ENCODE data around the gene TTLL12.
"Not testable (repeated sequence)": the region's sequence is repeated elsewhere in the genome, so short reads cannot be mapped to it uniquely, and the experiment has no call there.

TTLL12 gene

DNA sequence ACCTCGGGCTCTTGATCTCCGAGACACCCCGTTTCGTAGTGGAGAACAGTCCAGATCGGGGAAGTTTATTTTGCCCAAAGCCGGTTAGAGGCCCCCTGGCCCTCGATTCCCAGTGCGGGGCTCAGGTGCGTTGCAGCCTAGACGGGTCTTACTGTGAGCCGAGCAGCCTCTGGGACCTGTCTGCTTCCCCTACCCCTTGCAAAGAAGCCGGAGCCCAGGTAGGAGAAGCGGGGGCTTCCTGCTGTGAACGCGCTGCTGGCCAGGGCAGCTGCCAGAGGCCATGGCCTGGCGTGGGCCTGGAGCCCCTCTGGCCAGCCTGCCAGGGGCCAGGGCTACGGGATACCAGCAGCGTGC is 35.0 kb downstream of the TTLL12 start:
- no peak for DNase-seq

DNA sequence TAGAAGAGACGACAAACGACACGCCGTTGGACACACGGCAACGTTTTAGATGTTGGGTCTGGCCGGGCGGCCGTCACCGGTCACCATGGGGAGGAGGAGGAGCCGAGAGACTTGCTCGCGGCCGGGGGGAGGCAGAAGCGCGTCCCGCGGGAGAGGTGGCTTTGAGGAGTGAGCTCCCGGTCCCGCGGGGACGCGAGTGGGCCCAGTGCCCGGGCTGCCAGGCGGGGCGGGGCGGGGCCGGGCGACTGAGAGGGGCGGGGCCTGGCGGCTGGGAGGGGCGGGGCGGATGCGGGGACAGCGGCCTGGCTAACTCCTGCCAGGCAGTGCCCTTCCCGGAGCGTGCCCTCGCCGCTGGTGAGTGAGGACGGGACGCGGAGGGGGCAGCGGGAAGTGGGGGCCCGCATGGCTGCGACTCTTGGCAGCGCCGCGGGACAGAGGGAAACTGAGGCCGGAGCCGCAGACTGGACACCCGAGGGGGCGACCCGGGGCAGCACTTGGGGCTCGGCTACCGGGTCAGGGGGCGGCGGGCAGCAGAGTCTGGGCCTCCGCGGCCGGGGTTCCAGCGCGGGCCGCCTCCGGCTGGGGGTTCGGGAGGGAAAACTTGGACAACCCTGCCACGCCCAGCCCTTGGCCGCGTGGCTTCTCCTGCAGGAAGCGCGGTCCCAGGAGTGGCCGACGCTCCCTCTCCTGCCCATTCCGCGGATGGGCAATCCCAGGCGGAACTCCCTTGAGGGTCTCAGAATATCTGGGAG is 35.5 kb downstream of the TTLL12 start, which contains the start of gene TSPO:
Gene TSPO, plus strand, starts transcription at position 309 of the 752 bp plus-strand sequence. CDS start 7,680 bp downstream, outside the sequence.
- DNase-seq, result no peak

DNA sequence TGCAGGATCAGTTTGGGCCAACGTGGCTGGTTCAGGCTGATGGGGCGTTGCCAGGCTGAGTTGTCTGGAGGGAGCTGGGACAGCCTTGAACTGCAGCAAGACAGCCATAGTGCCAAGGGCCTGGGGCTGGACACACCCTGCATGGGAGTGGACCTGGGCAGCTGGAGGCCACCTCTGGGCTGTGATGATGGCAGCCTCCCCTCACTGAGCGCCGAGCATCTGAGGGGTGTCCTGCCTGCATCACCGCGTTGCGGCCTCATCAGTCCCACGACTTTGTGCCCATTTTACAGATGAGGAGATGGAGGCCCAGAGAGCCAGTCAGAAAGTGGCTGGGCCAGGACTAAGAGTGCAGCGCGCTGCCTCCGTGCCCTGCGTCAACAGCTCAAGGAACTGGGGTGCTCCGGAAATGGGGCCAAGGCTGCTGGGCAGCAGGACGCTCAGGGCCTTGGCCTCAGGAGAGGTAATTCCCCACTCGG is 36.2 kb downstream of the TTLL12 start:
- no peak for DNase-seq

DNA sequence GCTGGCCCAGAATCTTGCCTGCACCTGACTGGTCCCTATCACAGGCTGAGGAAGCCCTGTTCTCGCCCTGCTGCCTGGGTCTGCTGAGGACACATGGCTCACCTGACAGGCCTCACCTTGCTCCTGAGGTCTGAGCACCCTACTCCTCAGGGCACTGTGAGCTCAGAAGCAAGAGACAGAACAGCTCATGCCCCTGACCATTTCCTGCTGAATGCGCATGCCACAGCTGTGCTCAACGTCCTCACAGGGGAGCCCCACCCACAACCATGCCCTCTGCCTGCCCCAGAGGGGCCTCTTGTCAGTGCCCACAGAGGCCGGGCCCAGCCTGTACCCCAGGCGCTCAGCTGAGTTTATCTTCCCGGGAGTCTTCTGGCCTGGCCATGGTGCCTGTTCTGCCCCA is 38.4 kb downstream of the TTLL12 start:
- DNase-seq, result no peak

DNA sequence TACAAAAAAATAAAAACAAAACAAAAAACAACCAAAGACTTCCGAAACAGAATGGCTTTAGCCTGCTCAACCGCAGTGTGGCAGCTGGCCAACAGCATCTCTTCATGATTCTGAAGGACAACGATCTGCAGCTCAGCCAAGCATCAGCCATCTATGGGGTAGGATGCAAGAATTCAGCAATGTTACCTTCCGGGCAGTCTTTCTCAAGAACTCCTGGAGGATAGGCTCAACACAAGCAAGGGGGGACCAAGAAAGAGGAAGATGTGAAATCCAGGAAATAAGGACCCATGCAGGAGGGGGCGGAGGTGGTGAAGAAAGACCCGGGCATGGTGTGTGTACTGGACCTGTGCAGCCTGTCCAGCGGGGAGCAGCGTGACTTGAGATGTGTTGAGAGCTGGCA is 39.1 kb downstream of the TTLL12 start:
- DNase-seq, result no peak

DNA sequence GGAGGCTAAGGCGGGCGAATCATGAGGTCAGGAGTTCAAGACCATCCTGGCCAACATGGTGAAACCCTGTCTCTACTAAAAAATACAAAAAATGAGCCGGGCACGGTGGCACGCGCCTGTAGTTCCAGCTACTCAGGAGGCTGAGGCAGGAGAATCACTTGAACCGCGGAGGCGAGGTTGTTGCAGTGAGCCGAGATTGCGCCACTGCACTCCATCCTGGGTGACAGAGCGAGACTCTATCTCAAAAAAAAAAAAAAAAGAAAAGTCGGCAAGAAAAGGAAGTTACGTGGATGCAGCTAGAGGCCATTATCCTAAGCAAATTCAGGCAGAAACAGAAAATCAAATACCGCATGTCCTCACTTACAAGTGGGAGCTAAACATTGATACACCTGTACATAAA is 40.6 kb downstream of the TTLL12 start:
- not testable (repeated sequence) for DNase-seq

DNA sequence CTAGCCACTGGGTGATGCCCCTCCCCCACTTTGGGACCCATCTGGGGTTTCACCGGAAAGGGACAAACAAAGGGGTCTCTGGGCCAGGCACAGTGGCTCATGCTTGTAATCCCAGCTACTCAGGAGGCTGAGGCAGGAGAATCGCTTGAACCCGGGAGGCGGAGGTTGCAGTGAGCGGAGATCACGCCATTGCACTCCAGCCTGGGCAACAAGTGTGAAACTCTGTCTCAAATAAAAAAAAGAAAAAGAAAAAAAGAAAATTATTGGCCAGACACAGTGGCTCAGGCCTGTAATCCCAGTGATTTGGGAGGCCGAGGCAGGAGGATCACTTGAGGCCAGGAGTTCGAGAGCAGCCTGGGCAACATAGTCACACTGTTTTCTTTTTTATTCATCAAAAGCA is 41.6 kb downstream of the TTLL12 start:
- not testable (repeated sequence) for DNase-seq

DNA sequence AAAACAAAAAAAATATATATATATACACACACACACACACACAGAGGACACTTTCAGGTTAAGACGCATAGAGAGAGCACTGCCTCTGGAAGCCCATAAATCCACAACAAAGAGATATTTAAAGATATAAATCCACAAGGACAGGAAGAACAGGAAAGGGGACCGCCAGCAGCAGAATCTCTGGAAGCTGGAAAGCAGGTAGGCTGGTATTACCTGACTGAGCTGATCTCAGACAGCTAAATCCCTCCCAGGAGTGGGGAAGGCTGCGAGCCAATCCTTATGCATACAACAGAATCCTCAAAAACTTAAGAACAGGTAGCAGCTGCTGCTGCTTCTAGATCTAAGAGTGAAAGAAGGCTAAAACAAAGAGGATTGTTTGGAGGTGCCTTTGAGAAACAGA is 42.0 kb downstream of the TTLL12 start:
- DNase-seq, result no peak

DNA sequence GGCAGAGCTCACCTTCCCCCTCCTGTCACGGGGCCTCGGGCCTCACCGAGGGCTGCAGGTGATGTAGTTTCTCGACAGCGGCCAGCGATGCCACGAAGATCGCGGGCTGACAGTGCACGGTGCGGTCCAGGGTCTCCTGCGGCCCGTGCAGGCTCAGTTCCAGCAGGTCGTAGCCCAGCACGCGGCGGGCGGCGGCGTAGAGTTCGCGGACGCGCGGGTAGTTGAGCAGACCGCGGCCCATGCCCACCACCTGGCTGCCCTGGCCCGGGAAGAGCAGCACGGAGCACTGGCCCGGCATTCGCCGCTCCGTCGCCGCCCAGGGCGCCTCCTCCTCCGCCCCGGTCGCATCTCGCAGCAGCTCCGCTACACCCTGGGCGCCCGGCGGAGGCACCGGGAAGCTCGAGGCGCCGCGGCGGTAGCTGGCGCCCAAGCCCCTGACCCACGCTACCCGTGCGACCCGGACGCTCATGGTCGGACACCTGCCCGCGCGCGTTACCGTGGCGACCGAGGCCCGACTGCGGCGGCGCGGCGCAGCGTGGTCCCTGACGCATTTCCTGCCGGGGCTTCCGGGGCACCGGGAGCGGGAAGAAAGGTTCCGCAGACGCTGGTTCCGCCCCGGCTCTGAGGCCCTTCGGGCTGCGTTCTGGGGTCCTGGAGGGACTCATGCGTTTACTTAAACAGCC is 43.9 kb downstream of the TTLL12 start, which contains the start of gene MCAT:
Gene MCAT, minus strand, starts transcription at position 519 of the 683 bp plus-strand sequence. Its CDS starts 50 bp downstream, at position 469.
- DNase-seq, result peak; percentile 52

DNA sequence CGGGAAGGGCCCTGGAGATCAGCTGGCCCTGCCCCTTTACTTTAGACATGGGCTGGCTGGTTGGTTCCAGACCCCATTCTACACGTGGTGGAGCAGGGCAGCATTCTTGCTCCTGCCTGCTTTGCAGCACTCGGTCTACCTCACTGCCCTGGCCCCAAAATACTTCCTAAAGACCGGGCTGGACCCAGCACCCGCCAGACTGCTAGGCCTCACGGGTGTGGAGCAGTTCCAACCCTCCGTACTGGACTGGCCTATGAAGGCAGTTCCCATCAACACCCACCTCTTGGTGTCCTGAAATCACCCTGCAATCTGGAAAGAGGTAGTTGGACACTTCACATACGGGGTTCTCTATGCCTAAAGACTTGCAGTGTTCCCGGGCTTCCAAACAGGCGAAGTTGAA is 50.1 kb downstream of the TTLL12 start:
- DNase-seq, result no peak

DNA sequence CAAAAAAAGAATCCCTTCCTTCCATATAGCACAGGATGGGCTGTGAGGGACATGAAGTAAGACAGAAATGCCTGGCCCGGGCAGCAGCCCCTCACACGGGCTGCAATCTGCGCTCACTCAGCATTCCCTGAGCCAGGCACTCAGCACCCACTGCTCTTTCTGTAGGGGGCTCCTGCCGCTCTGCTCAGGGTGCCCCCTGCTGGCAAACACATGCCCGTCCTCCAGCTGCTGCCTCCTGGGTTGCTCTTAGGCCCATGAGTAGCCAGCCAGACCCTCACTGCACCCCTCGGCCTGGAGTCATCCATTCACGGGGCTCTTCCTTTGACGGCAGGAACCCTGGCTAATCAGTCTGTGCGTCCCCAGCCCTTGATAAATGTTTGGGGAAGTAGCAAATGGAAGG is 50.7 kb downstream of the TTLL12 start:
- no peak for DNase-seq

DNA sequence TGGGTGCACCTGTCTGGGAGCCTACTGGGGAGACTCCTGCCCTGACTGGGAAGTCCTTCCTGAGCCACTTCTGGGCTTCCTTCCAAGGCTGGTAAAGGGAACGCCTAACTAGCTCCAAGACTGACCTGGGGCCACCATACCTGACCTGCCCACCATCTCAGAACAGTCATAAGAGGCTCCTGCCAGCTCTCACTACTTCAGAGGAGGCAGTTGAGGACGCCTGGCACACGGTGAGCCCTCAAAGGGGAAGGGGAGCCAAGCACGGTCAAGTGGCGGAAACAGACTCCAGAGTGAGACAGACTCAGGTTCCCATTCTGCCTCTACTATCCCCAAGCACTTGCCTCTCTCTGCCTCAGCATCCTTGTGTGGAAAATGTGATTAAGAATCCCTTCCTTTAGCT is 51.4 kb downstream of the TTLL12 start:
- DNase-seq, result no peak

DNA sequence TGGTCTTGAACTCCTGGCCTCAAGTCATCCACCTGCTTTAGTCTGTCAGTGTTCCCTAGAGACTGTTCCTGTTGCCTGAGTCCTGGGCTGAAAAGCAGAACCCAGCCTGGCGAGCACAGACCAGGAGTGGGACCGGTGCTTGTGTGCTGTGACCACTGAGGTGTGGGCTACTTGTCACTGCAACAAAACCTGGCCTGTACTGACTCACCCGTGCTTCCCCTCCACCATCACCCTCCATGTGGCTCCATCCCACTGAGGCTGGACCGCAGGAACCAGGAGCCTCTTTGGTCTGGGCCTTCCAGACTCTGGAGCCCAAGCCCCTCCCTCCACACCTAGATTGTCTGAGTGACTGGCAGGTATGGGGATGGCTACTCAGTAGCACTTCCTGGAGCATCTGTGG is 52.4 kb downstream of the TTLL12 start:
- no peak for DNase-seq

DNA sequence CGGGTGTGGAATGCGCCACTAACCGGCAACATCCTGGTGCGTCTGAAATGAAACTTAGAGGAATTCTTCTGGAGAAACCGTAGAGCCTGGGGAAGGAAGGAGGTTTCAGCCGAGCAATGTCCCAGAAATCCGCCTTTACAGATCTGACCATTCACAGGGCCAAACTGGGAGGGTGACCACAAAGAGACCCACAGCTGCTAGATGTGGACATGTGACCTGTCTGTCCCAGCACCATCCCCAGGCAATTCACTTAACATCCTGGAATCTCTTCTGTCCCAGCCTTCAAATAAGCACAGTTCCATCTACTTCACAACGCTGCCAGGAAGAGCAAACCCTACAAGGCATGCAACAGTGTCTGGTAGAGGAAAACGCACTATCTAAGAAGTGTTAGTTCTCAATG is 53.5 kb downstream of the TTLL12 start:
- no peak for DNase-seq

DNA sequence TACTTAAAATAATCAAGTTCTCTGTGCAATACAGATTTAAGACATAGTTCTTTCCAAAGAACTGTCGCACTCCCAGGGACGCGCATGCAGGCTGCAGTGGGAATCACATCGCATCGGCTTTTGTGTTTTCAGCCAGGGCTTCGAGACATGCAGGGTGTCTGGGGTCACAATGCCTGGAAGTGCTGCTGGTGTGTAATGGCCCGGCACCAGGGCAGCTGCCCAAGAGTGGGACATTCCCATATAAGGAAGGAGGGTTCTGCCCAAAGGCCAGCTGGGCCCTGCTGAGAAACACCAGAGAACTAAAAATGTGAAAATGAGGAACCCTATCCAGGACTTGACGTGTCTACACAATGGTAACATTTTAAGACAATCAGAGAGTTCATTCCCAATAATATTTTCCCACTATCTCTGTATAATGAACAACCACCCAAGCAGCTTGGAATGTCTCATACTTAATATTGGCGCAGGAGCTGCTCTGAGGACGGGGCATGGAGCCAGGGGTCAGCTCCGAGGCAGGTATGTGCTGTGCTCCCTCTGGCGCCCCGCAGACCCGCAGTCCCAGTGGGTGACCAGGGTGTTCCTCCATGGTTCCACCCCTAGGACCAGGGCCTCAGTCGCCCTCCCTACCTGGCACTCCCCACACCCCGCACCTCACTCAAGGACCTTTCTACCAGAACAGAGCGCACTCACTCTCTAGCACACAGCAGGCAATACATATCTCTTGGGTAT is 55.0 kb downstream of the TTLL12 start:
- DNase-seq, result no peak

DNA sequence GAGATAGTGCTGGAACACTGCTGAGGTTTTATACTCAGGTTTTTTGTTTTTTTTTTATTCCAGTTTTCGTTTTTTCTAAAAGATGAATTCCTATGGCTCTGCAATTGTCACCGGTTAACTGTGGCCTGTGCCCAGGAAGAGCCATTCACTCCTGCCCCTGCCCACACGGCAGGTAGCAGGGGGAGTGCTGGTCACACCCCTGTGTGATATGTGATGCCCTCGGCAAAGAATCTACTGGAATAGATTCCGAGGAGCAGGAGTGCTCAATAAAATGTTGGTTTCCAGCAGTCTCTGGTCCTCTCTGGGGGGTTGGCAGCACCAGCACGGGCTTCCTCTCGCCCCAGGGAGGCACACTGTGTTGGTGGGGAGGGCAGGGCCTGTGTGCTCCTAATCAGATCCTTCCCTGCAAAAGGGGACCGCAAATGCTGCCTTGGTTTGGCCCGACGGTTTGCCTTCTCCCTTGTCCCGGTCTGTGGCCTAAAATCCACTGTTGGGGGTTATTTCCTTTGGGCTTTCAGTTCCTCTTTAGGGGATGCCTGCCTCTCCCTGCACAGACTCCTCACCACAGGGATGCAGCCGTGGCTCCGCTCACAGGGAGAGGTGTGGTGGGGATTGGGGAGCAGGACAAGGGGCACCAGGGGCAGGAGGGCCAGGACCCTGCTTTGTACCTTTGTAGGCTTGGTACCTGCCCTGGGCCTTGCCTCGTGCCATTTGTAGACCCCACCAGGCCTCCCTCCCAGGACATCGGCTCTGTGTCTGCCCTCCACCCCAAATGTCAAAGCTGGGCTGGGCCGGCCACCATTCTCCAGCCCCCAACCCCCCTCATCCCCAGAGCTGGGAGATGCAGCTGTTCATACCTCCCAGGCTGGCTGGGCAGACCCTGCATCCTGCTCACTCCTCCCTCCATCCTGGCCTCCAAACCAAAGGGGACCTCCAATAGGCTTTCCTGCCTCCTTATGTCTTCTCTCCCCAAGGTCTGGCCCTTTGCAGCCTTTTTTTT is 57.2 kb downstream of the TTLL12 start:
- no peak for DNase-seq

DNA sequence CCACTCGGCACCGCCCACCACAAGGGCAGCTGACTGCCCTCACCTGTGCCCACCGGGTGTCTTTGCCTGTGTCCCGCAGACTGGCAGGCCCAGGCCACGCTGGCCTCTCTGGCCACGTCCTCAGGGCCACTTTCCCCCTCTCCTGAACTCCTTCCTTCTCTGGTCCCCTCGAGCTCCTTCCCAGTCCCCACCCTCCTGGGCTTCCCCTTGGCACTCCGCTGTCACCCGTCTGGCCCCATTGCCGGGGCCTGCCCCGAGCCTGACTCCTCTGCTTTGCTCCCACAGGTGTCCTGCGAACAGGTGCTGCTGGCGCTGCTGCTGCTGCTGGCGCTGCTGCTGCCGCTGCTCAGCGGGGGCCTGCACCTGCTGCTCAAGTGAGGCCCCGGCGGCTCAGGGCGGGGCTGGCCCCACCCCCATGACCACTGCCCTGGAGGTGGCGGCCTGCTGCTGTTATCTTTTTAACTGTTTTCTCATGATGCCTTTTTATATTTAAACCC is 58.0 kb downstream of the TTLL12 start:
- peak; percentile 15 for DNase-seq

DNA sequence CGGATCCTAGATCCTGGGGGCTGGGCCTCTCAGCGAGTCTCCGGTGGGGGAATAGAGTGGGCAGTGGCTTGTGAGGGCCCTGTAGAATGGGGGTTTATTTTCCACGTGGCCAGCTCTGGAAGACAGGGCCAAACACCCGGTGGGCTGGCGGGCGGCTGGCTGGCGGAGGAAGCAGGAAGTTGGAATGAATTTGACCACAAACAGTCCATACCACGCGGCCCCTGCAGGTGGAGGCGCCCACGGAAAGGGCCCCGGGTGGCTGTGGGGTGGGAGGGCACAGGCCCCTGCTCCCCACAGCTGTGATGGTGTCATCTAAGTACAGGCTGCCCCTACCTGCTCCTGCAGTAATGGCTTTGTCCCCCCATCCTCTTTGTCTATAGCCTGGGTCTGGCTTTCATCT is 58.8 kb downstream of the TTLL12 start:
- DNase-seq, result no peak

DNA sequence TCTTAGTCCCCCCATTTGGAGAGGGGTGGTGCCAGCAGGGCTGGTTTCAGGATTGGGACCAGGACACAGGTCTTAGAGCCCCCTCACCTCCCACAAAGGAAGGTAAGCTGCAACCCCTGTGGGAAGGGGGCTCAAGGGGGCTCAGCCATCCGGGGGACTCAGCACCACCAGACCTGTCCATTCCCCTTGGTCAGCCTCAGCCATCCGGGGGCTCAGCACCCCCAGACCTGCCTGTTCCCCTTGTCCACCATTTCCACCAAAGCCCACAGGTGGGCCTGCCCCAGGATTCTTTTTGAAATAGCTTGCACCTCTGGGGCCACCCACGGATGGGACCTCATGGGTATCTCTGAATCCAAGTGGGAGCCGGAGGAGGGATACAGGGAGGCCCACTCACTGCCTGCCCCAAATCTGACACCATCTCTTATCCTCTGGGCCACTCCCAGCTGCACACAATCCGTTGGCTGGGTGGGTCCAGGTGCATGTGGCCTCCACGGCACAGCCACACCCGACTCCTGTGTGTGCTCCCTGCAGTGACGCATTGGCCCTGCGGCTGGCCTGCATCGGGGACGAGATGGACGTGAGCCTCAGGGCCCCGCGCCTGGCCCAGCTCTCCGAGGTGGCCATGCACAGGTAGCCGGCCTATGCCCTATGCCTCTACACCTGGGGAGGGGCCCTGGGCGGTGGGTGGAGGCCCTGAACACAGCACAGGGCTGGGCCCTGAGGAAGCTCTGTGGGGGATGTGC is 59.6 kb downstream of the TTLL12 start:
- DNase-seq, result no peak

DNA sequence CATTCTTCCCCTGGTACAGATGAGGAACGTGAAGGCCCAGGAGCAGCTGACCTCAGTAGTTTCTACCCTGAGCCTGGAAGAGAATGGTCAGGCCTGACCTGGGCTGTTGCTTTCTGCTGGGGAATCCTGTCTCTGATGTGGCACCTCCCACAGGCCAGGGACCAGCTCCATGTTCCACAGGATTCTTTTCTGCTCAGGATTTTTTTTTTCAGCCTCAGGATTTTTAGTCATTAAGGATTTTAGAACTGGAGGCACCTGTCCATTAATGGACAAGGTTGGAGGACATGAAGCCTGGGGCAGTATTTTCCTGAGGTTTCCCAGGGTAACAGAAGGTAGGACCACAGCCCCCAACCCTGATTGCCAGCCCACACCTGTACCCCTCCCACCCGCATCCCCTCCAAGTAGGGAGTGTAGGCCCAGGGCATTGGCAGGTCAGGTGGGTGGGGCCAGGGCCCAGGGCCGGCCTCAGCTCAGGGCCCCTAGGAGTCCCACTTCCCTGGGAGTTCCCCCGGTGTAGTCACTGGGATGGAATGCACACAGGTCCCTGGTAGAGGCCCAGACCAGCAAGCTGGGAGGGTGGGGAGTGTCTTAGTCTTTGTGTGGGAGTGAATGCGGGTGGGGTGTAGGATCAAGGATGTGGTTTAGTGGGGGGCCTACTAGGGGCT is 60.3 kb downstream of the TTLL12 start:
- no peak for DNase-seq

DNA sequence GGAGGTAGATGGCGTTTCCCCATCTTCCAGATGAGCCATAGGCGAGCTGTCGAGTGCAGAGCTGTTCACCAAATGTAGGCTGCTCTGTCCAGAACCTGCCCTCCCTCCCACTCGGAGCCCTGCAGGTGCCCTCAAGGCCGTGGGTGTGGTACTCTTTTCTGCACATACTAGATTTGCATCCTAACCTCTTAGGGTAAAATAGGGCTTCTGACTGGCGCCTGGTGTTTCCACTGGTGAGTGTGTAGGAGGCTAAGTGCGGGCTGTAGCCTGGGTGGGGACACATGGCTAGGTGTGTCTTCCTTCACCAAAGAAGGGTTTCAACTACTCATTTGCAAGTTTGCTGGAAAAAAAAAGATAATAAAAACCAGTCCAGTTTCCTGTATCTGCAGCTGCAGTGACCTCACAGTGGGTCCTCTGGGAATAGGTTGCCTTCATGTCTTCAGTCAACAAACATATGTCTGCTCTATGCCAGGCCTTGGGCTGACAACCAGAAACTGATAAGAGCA is 67.9 kb downstream of the TTLL12 start:
- no peak for DNase-seq
